GM04503 (cell line): Measurements from ENCODE around the gene ZNF682.
"Not testable (repeated sequence)": the region's sequence is repeated elsewhere in the genome, so short reads cannot be mapped to it uniquely, and the experiment has no call there.

Experiments
- DNase-seq: peaks from one replicate; pipeline ENCODE4 v3.0.0-alpha.2; 2012; ENCODE audit warnings: low read depth

The ZNF682 gene

GRCh38 chr19:20039203-20039723 lies at the start of gene ZNF682:
TSS of gene ZNF682 (minus strand) at chr19:20039505. CDS start at chr19:20039345, 160 bp downstream.
- peak; percentile 74 for DNase-seq

GRCh38 chr19:20082876-20083275 lies 43.6 kb upstream of the ZNF682 start:
- not testable (repeated sequence) for DNase-seq

GRCh38 chr19:20082232-20082833 lies 43.0 kb upstream of the ZNF682 start:
- not testable (repeated sequence) for DNase-seq

GRCh38 chr19:20080656-20081055 lies 41.4 kb upstream of the ZNF682 start:
- DNase-seq: no peak

- no peak for DNase-seq
Observed at GRCh38 chr19:20079476-20079875, 40.2 kb upstream of the ZNF682 start.

GRCh38 chr19:20078581-20079031 lies 39.3 kb upstream of the ZNF682 start:
- peak; percentile 3 for DNase-seq

GRCh38 chr19:20077791-20078463 lies 38.6 kb upstream of the ZNF682 start, which contains the start of gene ZNF90:
TSS of gene ZNF90 (plus strand) at chr19:20078000. CDS start at chr19:20078133, 133 bp downstream.
- DNase-seq: peak; percentile 80

- DNase-seq: no peak
Observed at GRCh38 chr19:20072936-20073335, 33.6 kb upstream of the ZNF682 start.

- DNase-seq: no peak
Observed at GRCh38 chr19:20070691-20071090, 31.4 kb upstream of the ZNF682 start.

GRCh38 chr19:20068559-20068958 lies 29.3 kb upstream of the ZNF682 start:
- DNase-seq: not testable (repeated sequence)

GRCh38 chr19:20067943-20068342 lies 28.6 kb upstream of the ZNF682 start:
- DNase-seq: no peak

GRCh38 chr19:20066861-20067260 lies 27.6 kb upstream of the ZNF682 start:
- DNase-seq: no peak

GRCh38 chr19:20060282-20060681 lies 21.0 kb upstream of the ZNF682 start:
- DNase-seq: no peak

GRCh38 chr19:20058738-20059137 lies 19.4 kb upstream of the ZNF682 start:
- DNase-seq: not testable (repeated sequence)

- DNase-seq: peak; percentile 92
Observed at GRCh38 chr19:20051841-20052768, 12.8 kb upstream of the ZNF682 start.

GRCh38 chr19:20045742-20046141 lies 6.4 kb upstream of the ZNF682 start:
- not testable (repeated sequence) for DNase-seq

GRCh38 chr19:20044663-20045062 lies 5.4 kb upstream of the ZNF682 start:
- no peak for DNase-seq

GRCh38 chr19:20038358-20039202 lies 725 bp downstream of the ZNF682 start:
- no peak for DNase-seq

GRCh38 chr19:20035935-20036334 lies 3.4 kb downstream of the ZNF682 start:
- no peak for DNase-seq

GRCh38 chr19:20028611-20029010 lies 10.7 kb downstream of the ZNF682 start:
- no peak for DNase-seq

GRCh38 chr19:20005741-20006140 lies 33.6 kb downstream of the ZNF682 start:
- no peak for DNase-seq
